GM18867 (cell line): ENCODE results near the gene MACROD2.
"Not testable (repeated sequence)": the region's sequence is repeated elsewhere in the genome, so short reads cannot be mapped to it uniquely, and the experiment has no call there.

Source experiments
- ATAC-seq: cut with Tn5 transposase; IDR thresholded peaks from one replicate; pipeline ENCODE4 v1.9.1; 2021; ENCODE audit warnings: mild to moderate bottlenecking, moderate library complexity; ENCODE audit not compliant: unreplicated experiment

Gene MACROD2

GRCh38 chr20:15179781-15180180 is 1184.5 kb downstream of the MACROD2 start:
- ATAC-seq = no peak

GRCh38 chr20:15185322-15185721 is 1190.0 kb downstream of the MACROD2 start:
- ATAC-seq = no peak

GRCh38 chr20:15185913-15186312 is 1190.6 kb downstream of the MACROD2 start:
- no peak for ATAC-seq

- ATAC-seq = no peak
These were observed 1192.3 kb downstream of the MACROD2 start for GRCh38 chr20:15187612-15188011.

- ATAC-seq = no peak
These were observed 1193.1 kb downstream of the MACROD2 start for GRCh38 chr20:15188415-15188814.

GRCh38 chr20:15191082-15191723 is 1195.9 kb downstream of the MACROD2 start:
- ATAC-seq = no peak

- no peak for ATAC-seq
These were observed 1200.1 kb downstream of the MACROD2 start for GRCh38 chr20:15195378-15195777.

GRCh38 chr20:15196547-15197255 is 1201.4 kb downstream of the MACROD2 start:
- no peak for ATAC-seq

- ATAC-seq = not testable (repeated sequence)
These were observed 1202.7 kb downstream of the MACROD2 start for GRCh38 chr20:15198017-15198416.

GRCh38 chr20:15199698-15200097 is 1204.4 kb downstream of the MACROD2 start:
- ATAC-seq = peak; percentile 54

- ATAC-seq = peak; percentile 77
These were observed 1204.8 kb downstream of the MACROD2 start for GRCh38 chr20:15200147-15200565.

GRCh38 chr20:15201602-15202001 is 1206.3 kb downstream of the MACROD2 start:
- no peak for ATAC-seq

GRCh38 chr20:15204234-15204633 is 1208.9 kb downstream of the MACROD2 start:
- ATAC-seq = no peak

GRCh38 chr20:15205028-15205427 is 1209.7 kb downstream of the MACROD2 start:
- ATAC-seq = no peak

- ATAC-seq = no peak
These were observed 1210.4 kb downstream of the MACROD2 start for GRCh38 chr20:15205719-15206118.

- no peak for ATAC-seq
These were observed 1214.2 kb downstream of the MACROD2 start for GRCh38 chr20:15209537-15209936.

- ATAC-seq = no peak
These were observed 1218.7 kb downstream of the MACROD2 start for GRCh38 chr20:15214051-15214450.

GRCh38 chr20:15220009-15220656 is 1224.8 kb downstream of the MACROD2 start:
- ATAC-seq = no peak

- ATAC-seq = no peak
These were observed 1225.7 kb downstream of the MACROD2 start for GRCh38 chr20:15220778-15221565.

- ATAC-seq = no peak
These were observed 1227.4 kb downstream of the MACROD2 start for GRCh38 chr20:15222502-15223330.
